ENCODE results near the gene CACNA1C. TPM values are rescaled to one million over a fixed set of nuclear protein-coding genes. Genes with fewer than 3 reads are reported as not detected.

Gene CACNA1C
- total RNA-seq, 4 donors from 2014 or later = 0.38 to 2.4 (median 1.4) TPM

DNA sequence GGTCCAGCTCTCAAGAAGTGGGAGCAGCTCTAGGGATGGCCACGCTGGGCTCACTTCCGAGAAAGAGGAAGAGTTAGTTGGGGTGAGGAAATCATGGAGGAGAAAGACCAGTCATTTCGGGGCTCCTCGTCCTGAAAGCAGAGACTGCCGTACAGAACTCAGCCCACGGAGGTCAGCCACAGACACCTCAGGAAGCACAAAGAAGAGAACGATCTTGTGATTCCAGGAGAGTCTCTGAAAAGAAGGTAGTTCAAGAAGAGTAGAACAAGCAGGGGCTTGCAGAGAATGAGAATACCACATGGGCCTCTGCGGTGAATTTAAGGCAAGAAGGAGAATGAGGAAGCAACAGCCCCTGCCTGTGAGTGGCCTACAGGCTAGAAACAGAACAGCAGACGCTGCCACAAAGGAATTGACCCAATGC lies 311.9 kb downstream of the CACNA1C start:
- DNase-seq (ENCODE audit: low spot score in 2 of 2) = peak in 1 of 2 donors; percentile 69
- WGBS, 2 donors = 77 to 81% methylated on average over 9 of the region's 9 CpGs
- intact Hi-C loops (cut with DNase I; ENCODE audit: low total_unique reads) = no loop called here
- no peak for TF ChIP-seq POLR2A (IDR thresholded peaks at IDR 0.05)
- TF ChIP-seq, protein P1, sequence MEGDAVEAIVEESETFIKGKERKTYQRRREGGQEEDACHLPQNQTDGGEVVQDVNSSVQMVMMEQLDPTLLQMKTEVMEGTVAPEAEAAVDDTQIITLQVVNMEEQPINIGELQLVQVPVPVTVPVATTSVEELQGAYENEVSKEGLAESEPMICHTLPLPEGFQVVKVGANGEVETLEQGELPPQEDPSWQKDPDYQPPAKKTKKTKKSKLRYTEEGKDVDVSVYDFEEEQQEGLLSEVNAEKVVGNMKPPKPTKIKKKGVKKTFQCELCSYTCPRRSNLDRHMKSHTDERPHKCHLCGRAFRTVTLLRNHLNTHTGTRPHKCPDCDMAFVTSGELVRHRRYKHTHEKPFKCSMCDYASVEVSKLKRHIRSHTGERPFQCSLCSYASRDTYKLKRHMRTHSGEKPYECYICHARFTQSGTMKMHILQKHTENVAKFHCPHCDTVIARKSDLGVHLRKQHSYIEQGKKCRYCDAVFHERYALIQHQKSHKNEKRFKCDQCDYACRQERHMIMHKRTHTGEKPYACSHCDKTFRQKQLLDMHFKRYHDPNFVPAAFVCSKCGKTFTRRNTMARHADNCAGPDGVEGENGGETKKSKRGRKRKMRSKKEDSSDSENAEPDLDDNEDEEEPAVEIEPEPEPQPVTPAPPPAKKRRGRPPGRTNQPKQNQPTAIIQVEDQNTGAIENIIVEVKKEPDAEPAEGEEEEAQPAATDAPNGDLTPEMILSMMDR (IDR thresholded peaks at IDR 0.05) = no peak
- no peak overlapping the region for H3K4me3 ChIP-seq (ENCODE audit: low read depth, poor library complexity, severe bottlenecking)

DNA sequence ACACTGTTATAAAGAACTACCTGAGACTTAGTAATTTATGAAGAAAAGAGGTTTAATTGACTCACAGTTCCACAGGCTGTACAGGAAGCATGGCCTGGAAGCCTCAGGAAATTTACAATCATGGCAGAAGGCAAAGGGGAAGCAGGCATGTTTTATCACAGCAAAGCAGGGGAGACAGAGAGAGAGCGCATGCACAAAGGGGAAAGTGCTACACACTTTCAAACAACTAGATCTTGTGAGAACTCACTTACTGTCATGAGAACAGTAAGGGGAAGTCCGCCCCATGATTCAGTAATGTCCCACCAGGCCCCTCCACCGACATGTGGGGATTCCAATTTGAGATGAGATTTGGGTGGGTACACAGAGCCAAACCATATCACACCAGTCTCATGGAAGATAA lies 313.9 kb downstream of the CACNA1C start:
- 82 to 92% methylated on average over 3 of the region's 3 CpGs for WGBS, 2 donors
- intact Hi-C loops (cut with DNase I; ENCODE audit: low total_unique reads) = no loop called here
- DNase-seq (ENCODE audit: low spot score in 2 of 2) = no peak

DNA sequence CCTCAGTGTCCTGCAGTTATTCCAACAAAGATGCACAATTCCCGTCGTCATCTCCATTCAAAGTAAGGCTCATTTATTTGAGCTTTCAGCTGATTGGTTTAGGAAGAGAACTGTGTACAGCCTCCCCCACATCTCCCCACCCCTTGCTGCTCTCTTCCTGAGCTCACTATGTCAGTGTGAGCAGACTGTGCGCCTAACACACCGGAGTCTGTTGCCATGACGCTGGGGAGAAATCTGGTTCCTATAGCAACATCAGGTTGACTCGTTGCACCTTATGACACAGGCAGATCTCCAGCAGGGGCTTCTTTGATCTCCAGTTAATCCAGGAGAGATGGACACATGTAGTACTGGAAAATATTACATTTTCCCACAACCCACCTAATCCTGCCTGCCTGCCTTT lies 319.4 kb downstream of the CACNA1C start:
- H3K4me3 ChIP-seq (ENCODE audit: low read depth, poor library complexity, severe bottlenecking) = no peak overlapping the region
- 81 to 91% methylated on average over 6 of the region's 6 CpGs for WGBS, 2 donors
- no peak for DNase-seq (ENCODE audit: low spot score in 2 of 2)
- TF ChIP-seq, protein P1 (IDR thresholded peaks at IDR 0.05) = no peak
- no peak for TF ChIP-seq POLR2A (IDR thresholded peaks at IDR 0.05)
- intact Hi-C loops (cut with DNase I; ENCODE audit: low total_unique reads) = no loop called here

More for the DNA sequence above, 313.9 kb downstream of the CACNA1C start:
- no peak overlapping the region for H3K4me3 ChIP-seq (ENCODE audit: low read depth, poor library complexity, severe bottlenecking)
- TF ChIP-seq POLR2A (IDR thresholded peaks at IDR 0.05) = no peak
- TF ChIP-seq, protein P1 (IDR thresholded peaks at IDR 0.05) = no peak

DNA sequence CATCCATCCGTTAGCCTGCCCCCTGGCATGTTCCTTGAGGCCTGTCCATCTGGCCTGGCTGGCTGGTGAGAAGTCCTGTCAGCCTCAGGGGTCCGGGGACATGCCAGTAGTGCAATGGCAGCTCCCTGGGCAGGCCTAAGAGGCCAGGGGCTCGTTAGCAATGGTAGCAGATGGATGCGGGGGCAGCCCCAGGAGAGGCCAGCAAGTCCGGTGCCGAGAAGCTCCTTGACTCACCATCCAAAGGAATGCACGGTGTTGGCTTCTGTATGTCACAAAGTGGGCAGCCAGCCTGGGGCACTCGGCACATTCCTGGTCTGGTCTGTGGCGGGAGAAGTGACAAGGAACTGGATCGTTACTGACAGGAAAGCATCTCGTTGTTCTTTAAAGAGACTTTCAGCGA lies 319.9 kb downstream of the CACNA1C start:
- intact Hi-C loops (cut with DNase I; ENCODE audit: low total_unique reads) = no loop called here
- no peak for DNase-seq (ENCODE audit: low spot score in 2 of 2)
- H3K4me3 ChIP-seq (ENCODE audit: low read depth, poor library complexity, severe bottlenecking) = no peak overlapping the region
- TF ChIP-seq, protein P1 (IDR thresholded peaks at IDR 0.05) = no peak
- no peak for TF ChIP-seq POLR2A (IDR thresholded peaks at IDR 0.05)
- 85 to 89% methylated on average over 12 of the region's 12 CpGs for WGBS, 2 donors

DNA sequence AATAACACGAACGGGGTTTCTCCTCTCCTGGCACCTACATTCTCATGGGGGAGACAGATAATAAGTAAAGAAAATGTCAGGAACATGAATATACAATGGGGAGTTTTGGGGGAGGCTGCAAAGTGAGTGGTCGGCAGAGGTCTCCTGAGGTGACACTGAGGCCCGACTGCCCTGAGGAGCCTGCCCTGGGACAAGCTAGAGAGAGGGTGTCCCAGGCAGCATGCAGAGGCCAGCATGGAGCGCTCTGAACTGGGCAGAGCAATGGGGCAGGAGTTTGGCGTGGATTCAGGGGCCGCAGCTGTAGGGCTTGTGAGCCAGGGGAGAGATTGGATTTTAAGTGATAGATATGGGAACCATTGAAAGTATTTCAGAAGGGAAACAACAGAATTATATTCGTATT lies 320.5 kb downstream of the CACNA1C start:
- no peak for DNase-seq (ENCODE audit: low spot score in 2 of 2)
- WGBS, 2 donors = 92% methylated on average over 8 of the region's 8 CpGs
- TF ChIP-seq, protein P1 (IDR thresholded peaks at IDR 0.05) = no peak
- intact Hi-C loops (cut with DNase I; ENCODE audit: low total_unique reads) = no loop called here
- H3K4me3 ChIP-seq (ENCODE audit: low read depth, poor library complexity, severe bottlenecking) = no peak overlapping the region
